ENCODE measurements around the gene RDH5.

Gene RDH5

GRCh38 chr12:55696141-55696540 lies 24.1 kb upstream of the RDH5 start:
- DNase-seq (ENCODE audit: low read depth): no peak

GRCh38 chr12:55696796-55697462 lies 23.3 kb upstream of the RDH5 start:
- no peak for DNase-seq (ENCODE audit: low read depth)

GRCh38 chr12:55697686-55698085 lies 22.5 kb upstream of the RDH5 start:
- no peak for DNase-seq (ENCODE audit: low read depth)

GRCh38 chr12:55698241-55698955 lies 21.8 kb upstream of the RDH5 start:
- no peak for DNase-seq (ENCODE audit: low read depth)

- no peak for DNase-seq (ENCODE audit: low read depth)
These were observed 21.2 kb upstream of the RDH5 start for GRCh38 chr12:55698965-55699364.

GRCh38 chr12:55699471-55700055 lies 20.6 kb upstream of the RDH5 start:
- no peak for DNase-seq (ENCODE audit: low read depth)

GRCh38 chr12:55700255-55701018 lies 19.8 kb upstream of the RDH5 start:
- no peak for DNase-seq (ENCODE audit: low read depth)

- DNase-seq (ENCODE audit: low read depth): no peak
These were observed 17.3 kb upstream of the RDH5 start for GRCh38 chr12:55702861-55703260.

GRCh38 chr12:55703288-55703687 lies 16.9 kb upstream of the RDH5 start:
- DNase-seq (ENCODE audit: low read depth): no peak

- no peak for DNase-seq (ENCODE audit: low read depth)
These were observed 16.1 kb upstream of the RDH5 start for GRCh38 chr12:55703901-55704761.

GRCh38 chr12:55704824-55705718 lies 15.1 kb upstream of the RDH5 start:
- DNase-seq (ENCODE audit: low read depth): no peak

- no peak for DNase-seq (ENCODE audit: low read depth)
These were observed 14.3 kb upstream of the RDH5 start for GRCh38 chr12:55705782-55706402.

GRCh38 chr12:55706568-55707218 lies 13.5 kb upstream of the RDH5 start:
- DNase-seq (ENCODE audit: low read depth): no peak

- no peak for DNase-seq (ENCODE audit: low read depth)
These were observed 12.9 kb upstream of the RDH5 start for GRCh38 chr12:55707219-55707671.

- no peak for DNase-seq (ENCODE audit: low read depth)
These were observed 12.1 kb upstream of the RDH5 start, which contains the start of gene ITGA7 for GRCh38 chr12:55707841-55708694. Gene ITGA7, minus strand, starts transcription at chr12:55707904. Its CDS starts 222 bp downstream, at chr12:55707682.

GRCh38 chr12:55708695-55709233 lies 11.4 kb upstream of the RDH5 start:
- DNase-seq (ENCODE audit: low read depth): no peak

GRCh38 chr12:55711786-55712553 lies 8.2 kb upstream of the RDH5 start:
- DNase-seq (ENCODE audit: low read depth): no peak
